ENCODE data around the gene CADM1. TPM values are rescaled to one million over a fixed set of nuclear protein-coding genes. Genes with fewer than 3 reads are reported as not detected.

CADM1 gene
- total RNA-seq, 4 donors from 2014 or later: 10.6 to 15.7 (median 13.8) TPM

- Histone ChIP-seq H3K27me3 (no peaks in the 10 kb centered on the region), H3K4me1 (no peaks in the 10 kb centered on the region), H3K36me3 (no peaks in the 10 kb centered on the region), H3K9me3 (no peaks in the 10 kb centered on the region), H3K4me3 (no peak overlapping the region), H3K27ac (replicated peaks in 1 of 4) (no peak overlapping the region)
- TF ChIP-seq POLR2A (IDR thresholded peaks at IDR 0.05; ENCODE audit: low read depth) (no peak), EP300 (IDR thresholded peaks at IDR 0.05) (no peak), POLR2AphosphoS5 (IDR thresholded peaks at IDR 0.05) (no peak), CTCF (IDR thresholded peaks at IDR 0.05) (no peak)
- 88% methylated on average over 5 of the region's 7 CpGs for WGBS
- intact Hi-C loops (cut with DNase I): no loop called here
- no peak for DNase-seq (ENCODE audit: extremely low spot score)
Observed at GRCh38 chr11:115132436-115133228, 371.6 kb downstream of the CADM1 start.

GRCh38 chr11:115129473-115130289 lies 374.5 kb downstream of the CADM1 start:
- Histone ChIP-seq H3K27ac (replicated peaks in 1 of 4) (no peak overlapping the region), H3K4me3 (no peak overlapping the region), H3K27me3 (no peaks in the 10 kb centered on the region), H3K4me1 (no peaks in the 10 kb centered on the region), H3K36me3 (no peaks in the 10 kb centered on the region), H3K9me3 (no peaks in the 10 kb centered on the region)
- DNase-seq (ENCODE audit: extremely low spot score): no peak
- intact Hi-C loops (cut with DNase I): no loop called here
- WGBS: 42% methylated on average over 14 of the region's 14 CpGs
- TF ChIP-seq CTCF (IDR thresholded peaks at IDR 0.05) (no peak), POLR2AphosphoS5 (IDR thresholded peaks at IDR 0.05) (no peak)

- Histone ChIP-seq H3K9me3 (no peaks in the 10 kb centered on the region), H3K36me3 (no peaks in the 10 kb centered on the region), H3K27ac (replicated peaks in 1 of 4) (no peak overlapping the region), H3K4me1 (no peaks in the 10 kb centered on the region), H3K4me3 (no peak overlapping the region), H3K27me3 (no peaks in the 10 kb centered on the region)
- TF ChIP-seq EP300 (IDR thresholded peaks at IDR 0.05) (no peak), CTCF (IDR thresholded peaks at IDR 0.05) (no peak), POLR2A (IDR thresholded peaks at IDR 0.05; ENCODE audit: low read depth) (no peak), POLR2AphosphoS5 (IDR thresholded peaks at IDR 0.05) (no peak)
- 86% methylated on average over 4 of the region's 4 CpGs for WGBS
- intact Hi-C loops (cut with DNase I): no loop called here
- no peak for DNase-seq (ENCODE audit: extremely low spot score)
Observed at GRCh38 chr11:115128226-115128625, 376.0 kb downstream of the CADM1 start.

GRCh38 chr11:115127790-115128189 lies 376.4 kb downstream of the CADM1 start:
- intact Hi-C loops (cut with DNase I): no loop called here
- H3K4me1 ChIP-seq: no peaks in the 10 kb centered on the region
- H3K36me3 ChIP-seq: no peaks in the 10 kb centered on the region
- H3K9me3 ChIP-seq: no peaks in the 10 kb centered on the region
- H3K27ac ChIP-seq (replicated peaks in 1 of 4): no peak overlapping the region
- 72% methylated on average over 3 of the region's 3 CpGs for WGBS
- TF ChIP-seq POLR2A (IDR thresholded peaks at IDR 0.05; ENCODE audit: low read depth): no peak
- TF ChIP-seq CTCF (IDR thresholded peaks at IDR 0.05): no peak
- H3K27me3 ChIP-seq: no peaks in the 10 kb centered on the region
- DNase-seq (ENCODE audit: extremely low spot score): no peak
- H3K4me3 ChIP-seq: no peak overlapping the region

Data from esophagus muscularis mucosa (tissue), 4 donors.